GM18520 (cell line): Measurements from ENCODE around the gene DSC2.

ENCODE experiments used
- ATAC-seq: cut with Tn5 transposase; IDR thresholded peaks from one replicate; pipeline ENCODE4 v1.9.1; 2021; ENCODE audit not compliant: unreplicated experiment

The DSC2 gene

DNA sequence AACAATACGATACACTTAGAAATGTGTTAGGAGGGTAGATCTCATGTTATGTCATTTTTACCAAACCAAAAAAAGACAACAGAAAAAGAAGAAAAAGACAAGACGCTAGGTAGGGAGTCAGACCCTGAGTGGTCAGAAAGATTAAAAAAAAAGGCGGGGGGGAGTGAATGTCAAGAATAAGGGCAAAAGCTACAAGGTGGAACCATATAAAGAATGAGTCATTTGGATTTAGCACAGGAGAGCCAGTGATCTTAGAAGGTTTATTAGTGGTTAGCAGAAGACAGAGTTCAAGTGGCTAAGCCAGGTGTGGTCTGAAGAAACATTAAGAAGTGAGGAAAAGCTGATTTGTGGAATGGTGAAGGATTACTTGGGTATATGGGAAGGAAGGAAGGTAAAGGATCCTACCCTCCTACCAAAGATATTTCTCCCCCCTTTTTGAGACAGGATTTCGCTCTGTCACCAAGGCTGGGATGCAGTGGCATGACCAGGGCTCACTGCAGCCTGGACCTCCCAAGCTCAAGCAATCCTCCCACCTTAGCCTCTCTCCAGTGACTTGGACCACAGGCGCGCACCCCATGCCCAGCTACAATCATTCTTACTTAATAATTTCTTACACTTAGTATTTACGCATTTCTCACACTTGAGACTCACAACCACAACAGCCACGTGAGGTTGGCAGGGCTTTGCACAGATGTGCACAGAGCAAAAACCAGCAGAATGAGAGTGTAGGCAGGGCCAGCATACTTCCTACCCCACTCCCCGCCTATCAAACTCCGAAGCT, 2.6 kb downstream of the DSC2 start:
- ATAC-seq, result no peak

DNA sequence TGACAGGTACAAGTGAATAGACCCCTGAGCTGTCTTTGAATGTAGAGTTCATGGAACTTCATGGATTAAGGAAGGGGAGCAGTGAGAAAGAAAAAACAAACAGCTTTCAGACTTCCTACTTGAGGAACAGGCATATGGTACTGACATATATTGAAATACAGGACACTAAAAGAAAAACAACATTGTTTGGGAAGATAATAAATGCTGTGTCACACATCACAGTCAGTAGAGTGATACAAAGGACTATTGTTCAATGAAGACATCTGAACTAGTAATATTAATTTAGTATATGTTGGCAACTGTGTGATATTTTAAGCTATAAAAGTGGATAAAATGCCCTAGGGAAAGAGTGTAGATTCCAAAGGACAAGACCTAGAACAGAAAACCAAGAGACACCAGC, 3.3 kb downstream of the DSC2 start:
- ATAC-seq, result no peak

DNA sequence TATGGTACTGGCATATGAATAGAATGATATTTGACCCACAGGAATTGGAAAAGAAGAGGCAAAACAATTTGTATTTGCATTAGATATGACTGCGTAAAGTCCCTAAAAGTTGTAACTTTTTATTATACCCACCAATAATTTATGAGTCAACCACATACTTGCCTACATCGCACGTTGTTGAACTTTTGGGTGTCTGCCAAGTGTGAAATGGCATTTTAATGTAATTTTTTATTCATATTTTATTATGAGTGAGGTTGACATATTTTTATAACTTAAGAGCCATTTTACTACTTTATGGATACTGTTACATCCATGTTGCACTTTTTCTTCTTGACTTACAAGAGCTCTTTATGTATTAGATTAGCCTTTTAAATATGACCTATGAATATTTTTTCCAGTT, 4.6 kb downstream of the DSC2 start:
- ATAC-seq, result no peak

DNA sequence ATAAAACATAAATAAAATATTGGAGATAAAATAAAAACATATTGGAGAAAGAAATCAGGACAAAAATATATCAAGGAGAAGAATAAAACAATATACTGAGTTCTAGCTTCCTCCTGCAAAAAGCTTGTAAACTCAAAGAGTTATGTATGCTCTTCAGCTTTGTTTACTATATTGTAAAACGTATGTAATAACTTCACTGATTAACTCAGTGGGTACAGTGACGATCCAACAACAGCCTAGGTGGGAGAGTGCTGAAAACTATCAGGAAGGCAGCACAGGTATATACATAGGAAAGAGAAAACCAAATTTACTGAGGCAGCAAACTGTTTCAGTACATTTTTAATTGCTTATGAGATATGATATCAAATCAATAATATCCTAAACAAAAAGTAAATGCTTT, 8.3 kb downstream of the DSC2 start:
- no peak for ATAC-seq

DNA sequence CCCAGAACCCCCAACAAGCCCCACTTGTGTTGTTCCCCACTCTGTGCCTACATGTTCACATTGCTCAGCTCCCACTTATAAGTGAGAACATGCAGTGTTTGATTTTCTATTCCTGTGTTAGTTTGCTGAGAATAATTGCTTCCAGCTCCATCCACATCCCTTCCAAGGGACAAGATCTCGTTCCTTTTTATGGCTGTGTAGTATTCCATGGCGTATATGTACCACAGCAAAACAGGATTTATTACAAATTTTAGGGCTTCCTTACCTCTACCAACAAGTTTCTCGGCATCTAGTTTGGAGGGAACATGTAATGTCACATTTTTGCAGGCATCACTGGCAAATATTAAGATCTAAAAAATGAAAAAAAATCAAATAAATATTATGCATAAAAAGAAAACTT, 8.9 kb downstream of the DSC2 start:
- ATAC-seq, result no peak

DNA sequence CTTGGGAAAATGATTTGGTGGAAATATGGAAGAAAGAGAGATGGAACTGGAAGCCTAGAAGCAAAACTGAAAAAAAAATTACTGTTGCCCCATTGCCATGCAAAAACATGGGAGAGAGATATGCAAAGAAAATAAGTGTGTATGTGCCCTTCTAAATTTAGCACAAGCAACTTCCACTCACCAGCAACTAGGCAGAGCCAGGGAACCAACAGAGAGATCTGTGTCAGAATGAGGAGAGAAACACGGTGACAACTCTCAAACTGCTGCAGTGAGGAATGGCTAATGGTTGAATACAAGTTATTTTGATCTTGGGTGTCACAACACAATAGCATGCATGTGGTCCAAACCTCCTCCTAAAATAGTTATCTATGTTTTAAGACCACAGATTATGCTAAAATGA, 10.9 kb downstream of the DSC2 start:
- ATAC-seq, result no peak

DNA sequence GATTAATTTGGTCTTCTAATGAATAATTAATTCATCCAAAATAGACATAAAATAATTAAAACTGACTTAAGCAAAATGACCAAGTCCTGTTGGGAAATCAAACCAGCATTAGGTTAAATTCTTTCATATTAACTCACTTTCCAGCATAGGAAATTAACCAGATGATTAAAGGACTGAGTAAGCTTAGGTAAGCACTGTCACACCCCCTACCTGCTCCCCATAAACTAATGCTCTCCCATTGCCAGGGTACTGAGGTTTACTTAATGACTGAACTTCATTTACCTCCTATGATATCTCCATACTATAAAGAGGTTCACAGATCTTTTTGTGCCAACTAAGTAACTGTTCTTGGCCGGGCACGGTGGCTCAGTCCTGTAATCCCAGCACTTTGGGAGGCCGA, 13.7 kb downstream of the DSC2 start:
- ATAC-seq, result no peak

DNA sequence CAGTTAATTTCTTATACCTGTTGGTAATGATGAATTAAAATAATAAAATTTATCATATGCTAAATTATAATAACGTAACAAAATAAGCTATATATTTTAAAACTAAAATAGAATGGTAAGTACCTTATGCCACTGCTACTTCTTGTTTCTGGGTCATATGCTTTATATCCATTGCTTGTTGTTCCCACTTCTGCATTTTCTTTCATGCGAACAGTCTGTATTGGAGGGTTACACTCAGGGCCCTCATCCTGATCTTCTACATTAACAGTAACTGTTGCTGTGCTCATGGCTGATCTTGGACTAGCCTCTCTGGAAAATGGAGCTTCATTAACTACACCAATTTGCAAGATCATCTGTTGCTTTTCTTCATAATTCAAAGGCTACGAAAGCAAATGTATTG, 22.2 kb downstream of the DSC2 start:
- ATAC-seq, result no peak

DNA sequence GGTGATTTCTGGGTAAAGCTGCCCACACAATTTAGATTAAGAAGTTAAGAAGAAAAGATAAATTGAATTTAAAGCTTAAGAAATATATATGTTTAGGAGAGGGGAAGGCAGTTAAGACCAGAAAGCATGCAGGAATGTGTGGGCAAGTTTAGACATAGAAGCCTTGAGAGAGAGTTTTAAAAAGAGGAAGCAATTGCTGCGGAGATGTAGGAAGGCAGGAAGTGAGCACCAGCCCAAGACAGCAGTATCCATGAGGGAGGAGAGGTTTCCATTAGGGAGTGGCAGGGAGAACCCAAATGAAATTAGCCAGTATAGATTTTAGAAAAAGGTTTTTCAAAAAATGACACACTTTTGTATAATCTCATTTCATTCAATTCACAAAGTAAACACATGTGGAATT, 24.3 kb downstream of the DSC2 start:
- ATAC-seq, result no peak

DNA sequence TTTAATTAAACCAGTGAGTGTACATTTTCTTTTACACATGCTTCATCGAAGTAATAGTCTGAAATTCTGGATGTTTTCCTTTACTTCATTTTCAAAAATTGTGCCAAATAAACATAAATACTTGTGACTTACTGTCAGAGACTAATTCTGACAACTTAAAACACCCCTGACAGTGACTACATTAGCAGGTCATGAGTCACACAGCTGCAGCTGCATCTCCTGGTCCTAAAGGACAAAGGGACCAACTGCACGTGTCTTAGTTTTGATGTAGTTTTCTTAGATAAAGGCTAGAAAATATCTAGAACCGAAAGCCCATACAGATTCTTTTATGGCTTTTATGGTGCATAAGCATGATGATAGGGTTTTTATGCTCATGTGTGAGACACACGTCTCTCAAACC, 30.0 kb downstream of the DSC2 start:
- ATAC-seq, result no peak

DNA sequence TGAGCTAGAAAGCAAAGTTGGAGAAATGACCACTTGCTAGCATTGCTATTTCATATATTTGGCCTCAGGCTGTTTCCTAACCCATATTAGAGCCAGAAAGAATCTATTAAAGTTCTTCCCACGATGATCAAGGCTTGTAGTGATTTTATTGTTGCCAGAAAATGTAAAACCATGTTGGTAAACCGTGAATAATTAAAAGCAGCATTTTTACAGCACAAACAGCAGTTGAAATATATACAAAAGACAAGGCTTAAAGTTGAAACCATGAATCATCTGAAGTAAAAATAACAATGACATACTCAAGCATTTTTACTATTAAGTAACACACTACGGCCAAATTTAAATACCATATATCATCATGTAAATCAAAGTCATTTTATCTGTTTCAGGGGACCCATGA, 32.0 kb downstream of the DSC2 start:
- ATAC-seq, result no peak

DNA sequence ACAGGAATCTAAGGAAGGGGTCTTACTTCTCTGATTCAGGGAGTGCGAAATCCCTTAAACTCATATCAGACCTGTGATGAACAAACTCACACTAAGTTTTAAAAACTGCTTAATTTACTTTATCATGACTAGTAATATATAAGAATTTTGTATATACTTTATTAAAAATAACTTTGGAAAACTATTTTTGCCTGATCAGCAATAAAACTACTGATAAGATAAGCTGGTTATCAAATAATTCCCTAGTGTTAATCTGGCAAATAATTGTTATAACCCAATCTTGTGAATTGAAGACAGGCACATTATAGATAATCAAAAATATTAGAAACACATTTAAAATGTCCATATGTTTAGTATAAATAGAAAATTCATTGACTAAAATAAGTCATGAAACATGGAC, 36.0 kb downstream of the DSC2 start:
- ATAC-seq, result no peak

DNA sequence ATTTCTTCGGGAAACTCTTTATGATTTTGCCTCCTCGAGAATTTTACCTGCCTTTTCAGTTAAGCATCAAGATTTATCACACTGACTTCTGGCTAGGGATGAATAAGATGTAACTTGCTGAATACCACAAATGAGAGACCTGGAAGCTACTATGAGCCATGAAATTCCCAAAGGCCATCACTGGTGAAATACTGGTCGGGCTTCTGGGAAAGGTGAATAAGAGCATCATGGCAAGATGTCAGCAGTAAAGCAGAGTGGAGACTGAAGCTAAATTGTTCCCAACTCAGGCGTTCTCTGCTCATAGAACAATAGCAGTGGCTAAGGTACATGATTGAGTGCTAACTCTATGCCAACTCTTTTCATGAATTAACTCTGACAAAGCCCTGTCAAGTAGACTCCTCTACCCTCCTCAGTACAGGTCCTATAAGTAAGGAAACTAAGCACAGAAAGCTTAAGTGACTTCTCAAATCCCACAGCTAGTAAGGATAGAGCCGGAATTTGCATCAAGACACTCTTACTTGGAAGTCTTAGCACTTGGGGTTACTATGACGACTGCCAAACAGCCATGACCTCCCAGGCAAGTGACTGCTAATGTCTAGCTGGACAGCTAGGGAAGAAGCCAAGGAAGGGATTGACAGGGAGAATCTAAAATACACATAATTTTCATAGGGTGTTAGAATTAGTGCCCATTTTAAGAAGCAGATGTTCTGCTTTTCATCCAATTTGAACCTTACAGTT, 37.0 kb downstream of the DSC2 start:
- no peak for ATAC-seq

DNA sequence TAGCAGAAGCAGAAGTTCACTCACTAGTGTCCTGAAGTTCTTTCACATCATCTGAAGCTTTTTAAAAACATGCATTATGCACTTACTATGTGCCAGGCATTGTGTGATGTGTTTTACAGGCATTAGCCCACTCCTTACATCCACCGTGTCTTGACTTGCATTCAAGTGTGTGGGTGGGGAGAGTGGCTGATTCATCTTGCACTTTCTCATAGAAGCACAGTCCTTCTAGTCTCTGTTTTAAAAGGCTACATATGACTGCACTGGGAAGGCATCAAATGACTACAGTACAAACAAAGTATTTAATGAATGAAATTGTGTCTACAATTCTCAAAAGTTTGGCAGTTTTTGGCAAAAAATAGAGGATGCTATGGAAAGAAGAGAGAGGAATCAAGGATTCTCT, 38.1 kb downstream of the DSC2 start:
- no peak for ATAC-seq

DNA sequence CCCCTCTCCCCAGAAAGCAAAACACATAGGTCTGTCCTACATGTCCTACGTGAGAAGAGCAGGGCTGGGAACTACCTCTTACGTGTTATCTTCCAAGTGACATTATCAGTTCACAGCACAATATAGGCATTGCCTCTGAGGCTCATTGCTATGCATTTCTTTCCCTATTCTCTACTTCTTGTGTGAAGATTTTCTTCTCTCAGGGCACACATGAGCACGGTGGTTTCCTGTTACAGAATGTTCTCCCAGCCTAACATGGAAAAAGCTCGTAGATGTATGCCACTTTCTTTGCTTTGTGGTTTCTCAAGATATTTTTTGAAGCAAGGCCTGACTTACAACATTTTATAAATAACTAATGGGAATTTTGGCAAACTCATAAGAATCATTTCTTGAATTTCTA, 40.3 kb downstream of the DSC2 start:
- ATAC-seq, result no peak

DNA sequence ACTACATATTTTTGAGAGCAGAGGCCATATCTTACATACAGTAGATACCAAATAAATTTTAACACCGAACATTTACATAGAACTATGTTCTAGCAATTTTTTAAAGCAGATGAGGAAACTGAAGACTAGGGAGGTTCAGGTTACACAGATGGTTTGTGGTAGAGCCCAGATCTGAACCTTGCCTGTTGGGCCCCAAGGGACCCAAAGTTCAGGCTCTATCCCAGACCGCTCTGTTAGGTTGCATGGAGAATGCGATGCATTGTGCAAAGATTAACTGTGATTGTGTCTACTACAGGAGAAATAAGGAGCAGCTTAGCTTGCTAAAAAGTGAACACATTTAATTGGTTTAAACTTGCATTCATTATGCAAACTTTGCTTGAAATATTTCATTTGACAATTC, 43.3 kb downstream of the DSC2 start:
- ATAC-seq, result no peak

DNA sequence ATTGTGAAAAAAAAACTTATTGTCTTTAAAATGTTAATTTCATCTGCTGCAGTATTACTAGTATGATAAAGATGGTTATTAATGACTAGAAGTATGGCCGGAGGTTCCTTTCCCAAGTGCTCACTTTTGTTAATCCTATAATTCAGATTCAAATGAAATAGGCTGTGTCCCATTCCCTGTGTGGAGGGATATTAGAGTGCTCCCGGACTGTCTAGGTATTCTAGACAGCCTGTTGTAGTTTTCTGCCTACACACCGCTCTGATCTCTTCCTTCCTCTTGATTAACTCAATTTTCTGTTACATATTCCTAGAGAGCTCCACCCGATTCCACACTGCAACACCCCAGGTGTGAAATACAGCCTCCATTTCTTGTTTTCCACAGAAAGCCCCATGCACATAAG, 44.3 kb downstream of the DSC2 start:
- ATAC-seq, result no peak

DNA sequence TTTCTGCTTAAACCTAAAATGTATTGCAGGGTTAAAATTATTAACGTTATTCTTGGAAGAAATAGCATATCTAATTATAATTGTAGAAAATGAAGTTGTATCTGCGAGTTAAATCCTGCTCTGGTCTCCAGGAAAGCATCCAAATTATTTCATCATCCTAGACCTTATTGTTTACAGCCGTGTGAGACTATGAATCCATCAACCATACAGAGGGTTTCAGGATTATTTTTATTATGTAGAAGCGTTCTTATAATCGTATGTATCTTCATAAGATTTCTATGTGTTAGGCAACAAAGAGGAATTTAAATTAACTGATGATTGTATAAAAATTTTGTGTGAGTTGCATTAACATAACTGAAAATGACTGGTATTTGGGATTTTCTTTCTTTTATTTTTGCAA, 45.2 kb downstream of the DSC2 start:
- ATAC-seq, result no peak

DNA sequence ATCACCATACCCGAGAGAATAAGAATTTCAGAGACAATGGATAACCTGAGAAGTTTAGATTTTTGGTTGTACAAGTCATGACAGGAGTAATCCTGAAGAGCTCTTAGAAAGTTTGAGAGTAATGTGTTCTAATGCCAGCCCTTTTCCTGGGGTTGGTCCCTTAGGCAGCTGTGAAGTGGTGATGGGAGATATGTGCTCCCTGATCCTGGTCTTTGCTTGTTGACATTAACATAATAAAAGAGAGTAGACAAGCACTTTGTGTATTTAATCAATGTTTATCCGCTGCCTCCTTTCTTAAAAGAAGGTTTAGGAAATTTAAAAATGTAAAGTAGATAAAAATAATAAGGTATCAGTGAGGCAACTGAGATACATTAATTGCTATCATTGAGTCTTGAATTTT, 45.9 kb downstream of the DSC2 start:
- ATAC-seq, result no peak

DNA sequence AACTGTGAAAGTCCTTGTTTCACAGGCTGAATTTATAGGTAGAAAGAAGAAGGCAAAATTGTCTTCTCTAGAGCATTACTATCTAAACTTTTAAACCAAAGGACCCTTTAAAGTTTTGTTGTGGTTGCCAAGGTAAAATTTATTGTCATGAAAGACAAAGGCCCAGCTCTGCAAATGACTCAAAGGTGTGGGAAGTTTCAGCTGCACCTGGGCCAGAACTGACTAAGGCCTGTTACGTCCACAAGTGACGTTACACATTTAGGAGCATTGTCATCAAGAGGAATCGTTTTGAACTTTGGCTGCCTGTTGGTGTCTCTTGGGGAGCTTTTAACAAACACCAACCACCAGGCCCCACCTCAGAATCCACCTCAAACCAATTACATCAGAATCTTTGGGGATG, 51.6 kb downstream of the DSC2 start:
- ATAC-seq, result no peak

DNA sequence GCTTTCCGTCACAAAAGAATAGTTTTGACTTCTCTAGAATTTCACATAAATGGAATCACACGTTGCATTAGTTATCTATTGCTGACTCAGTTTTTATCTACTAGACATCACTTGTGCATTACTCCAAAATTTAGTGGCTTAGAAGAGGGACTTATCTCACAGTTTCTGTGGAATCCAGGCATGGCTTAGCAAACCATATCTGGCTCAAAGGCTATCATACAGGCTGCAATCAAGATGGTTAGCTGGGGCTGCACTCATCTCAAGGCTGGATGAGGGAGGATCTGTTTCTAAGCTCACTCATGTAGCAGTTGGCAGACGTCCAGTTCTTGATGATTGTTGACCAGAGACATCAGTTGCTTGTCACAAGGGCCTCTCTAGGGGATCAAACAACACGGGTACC, 53.0 kb downstream of the DSC2 start:
- ATAC-seq, result no peak

DNA sequence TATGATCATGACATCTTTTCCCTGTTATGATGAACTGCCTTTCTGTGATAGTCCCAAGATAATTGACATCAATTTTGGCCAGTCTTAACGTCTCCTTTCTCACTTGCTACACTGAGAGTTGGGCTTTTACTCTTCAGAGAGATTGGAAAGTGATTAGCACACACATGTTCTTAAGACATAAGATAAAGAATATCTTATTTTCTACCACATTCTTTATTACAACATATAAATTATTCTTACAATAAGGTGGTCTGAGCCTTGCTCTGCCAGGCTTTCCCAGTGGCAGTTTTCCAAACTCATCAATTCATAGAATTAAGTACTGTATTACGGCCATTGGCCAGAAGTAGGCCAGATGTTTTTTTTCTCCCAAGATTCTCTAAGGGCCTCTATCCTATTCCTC, 54.0 kb downstream of the DSC2 start:
- no peak for ATAC-seq

DNA sequence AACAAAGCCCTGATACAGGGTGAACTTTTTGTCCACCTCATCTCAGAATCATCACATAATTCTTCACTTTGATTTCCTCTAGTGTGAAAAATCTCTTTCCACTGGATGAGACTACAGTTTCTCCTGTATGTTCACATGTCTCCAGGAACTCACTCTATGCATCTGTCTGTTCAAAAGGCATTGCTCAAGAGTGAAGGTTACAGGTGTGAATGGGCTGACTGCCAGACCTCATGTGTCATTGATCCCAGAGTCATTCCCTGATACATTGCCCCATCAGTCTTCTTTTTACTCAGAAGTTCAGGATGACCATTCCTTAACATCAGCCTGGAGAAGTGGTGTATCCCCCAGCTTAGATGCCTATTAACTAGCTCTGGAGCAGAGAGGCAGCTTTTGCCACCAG, 55.3 kb downstream of the DSC2 start:
- no peak for ATAC-seq
